OCI-LY1 (cell line): ENCODE results near the gene DRC3.

Experiments
- CTCF ChIP-seq: fragments of 200-600 bp; sonication (generic), shearing (Covaris generic); IDR thresholded peaks from 2 replicates; pipeline ENCODE4 v1.5.1; 2017; ENCODE audit warnings: mild to moderate bottlenecking, antibody characterized with exemption, low read length, moderate library complexity, mixed read lengths
- EZH2 ChIP-seq: fragments of 200-600 bp; sonication (generic), shearing (Covaris generic); IDR thresholded peaks from 2 replicates; pipeline ENCODE4 v1.8.0; 2017; ENCODE audit warnings: borderline replicate concordance, mixed run types, mild to moderate bottlenecking, antibody characterized with exemption, low read length, moderate library complexity, mixed read lengths

GRCh38 chr17:17935321-17936271 lies 37.1 kb upstream of the DRC3 start:
- TF ChIP-seq CTCF (no peak), EZH2 (no peak)
